Esophagus squamous epithelium (tissue), 4 donors: ENCODE data around the gene DOP1B.

Experiments used
- POLR2A ChIP-seq, 4 donors: fragments of 450-650 bp; IDR thresholded peaks; one replicate each; pipeline ENCODE4 v1.6.1; 2017; ENCODE audit warnings: antibody characterized with exemption in 4 of 4, mild to moderate bottlenecking in 4 of 4, moderate library complexity in 3 of 4
- TF ChIP-seq, protein P1 (sequence below), 6 experiments: fragments of 450-650 bp in 4 of 6; fragments of 200-600 bp in 2 of 6; sonication (generic) in 2 of 6; IDR thresholded peaks; one replicate each; pipeline ENCODE4 v1.5.1; 2016 to 2019; ENCODE audit warnings: antibody characterized with exemption in 6 of 6, mild to moderate bottlenecking in 4 of 6, moderate library complexity in 4 of 6

DNA sequence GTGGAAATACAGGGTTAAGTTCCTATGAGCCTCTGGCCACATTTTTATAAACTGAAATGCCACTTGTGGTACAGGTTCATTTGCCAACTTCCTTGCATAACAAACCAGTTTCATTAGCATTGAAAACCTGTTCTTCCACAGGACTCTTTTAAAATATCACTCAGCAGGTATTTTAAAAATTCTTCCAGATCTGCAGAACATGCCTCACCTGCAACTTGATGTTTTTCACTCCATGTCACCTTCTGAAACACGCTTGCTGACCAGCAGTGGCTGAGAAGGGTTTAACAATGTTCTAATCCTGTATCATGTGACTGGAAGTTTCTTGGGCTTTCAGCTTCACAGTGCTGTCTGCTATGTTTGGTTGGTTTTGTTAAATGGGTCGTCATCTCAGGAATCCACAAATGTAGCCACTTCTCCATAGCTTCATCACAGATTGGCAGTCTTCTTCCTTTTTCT, 39.3 kb upstream of the DOP1B start:
- TF ChIP-seq, protein P1, sequence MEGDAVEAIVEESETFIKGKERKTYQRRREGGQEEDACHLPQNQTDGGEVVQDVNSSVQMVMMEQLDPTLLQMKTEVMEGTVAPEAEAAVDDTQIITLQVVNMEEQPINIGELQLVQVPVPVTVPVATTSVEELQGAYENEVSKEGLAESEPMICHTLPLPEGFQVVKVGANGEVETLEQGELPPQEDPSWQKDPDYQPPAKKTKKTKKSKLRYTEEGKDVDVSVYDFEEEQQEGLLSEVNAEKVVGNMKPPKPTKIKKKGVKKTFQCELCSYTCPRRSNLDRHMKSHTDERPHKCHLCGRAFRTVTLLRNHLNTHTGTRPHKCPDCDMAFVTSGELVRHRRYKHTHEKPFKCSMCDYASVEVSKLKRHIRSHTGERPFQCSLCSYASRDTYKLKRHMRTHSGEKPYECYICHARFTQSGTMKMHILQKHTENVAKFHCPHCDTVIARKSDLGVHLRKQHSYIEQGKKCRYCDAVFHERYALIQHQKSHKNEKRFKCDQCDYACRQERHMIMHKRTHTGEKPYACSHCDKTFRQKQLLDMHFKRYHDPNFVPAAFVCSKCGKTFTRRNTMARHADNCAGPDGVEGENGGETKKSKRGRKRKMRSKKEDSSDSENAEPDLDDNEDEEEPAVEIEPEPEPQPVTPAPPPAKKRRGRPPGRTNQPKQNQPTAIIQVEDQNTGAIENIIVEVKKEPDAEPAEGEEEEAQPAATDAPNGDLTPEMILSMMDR (IDR thresholded peaks at IDR 0.05) = no peak
- TF ChIP-seq POLR2A (IDR thresholded peaks at IDR 0.05) = no peak
